Heart left ventricle (tissue), 16 donors: Measurements from ENCODE around the gene RXFP1. TPM values are rescaled to one million over a fixed set of nuclear protein-coding genes. Genes with fewer than 3 reads are reported as not detected.
"Not testable (repeated sequence)": the region's sequence is repeated elsewhere in the genome, so short reads cannot be mapped to it uniquely, and the experiment has no call there.

ENCODE experiments used
- ATAC-seq, 4 donors: fragments of 200-7000 bp; cut with Tn5 transposase; one replicate each; pipeline ENCODE4 v1.9.1; 2020 to 2022; ENCODE audit warnings: moderate library complexity in 4 of 4, mild to moderate bottlenecking in 3 of 4, moderate number of reproducible peaks in 1 of 4
- DNase-seq, 5 donors: peaks; one replicate each; pipeline ENCODE4 v3.0.0-alpha.2; 2020
- H3K27ac ChIP-seq, 12 donors: fragments of 200-600 bp; sonication (generic) in 4 of 12; one replicate each; pipeline versions ENCODE4 v1.5.0 to v1.8.0; 2016 to 2022; ENCODE audit warnings: mild to moderate bottlenecking in 2 of 12
- H3K27me3 ChIP-seq, 9 donors: fragments of 200-600 bp; sonication (generic) in 2 of 9; one replicate each; pipeline versions ENCODE4 v1.5.1 to v1.8.0; 2016 to 2022; ENCODE audit warnings: mild to moderate bottlenecking in 3 of 9
- H3K36me3 ChIP-seq, 9 donors: fragments of 200-600 bp; sonication (generic) in 2 of 9; one replicate each; pipeline versions ENCODE4 v1.5.0 to v1.8.0; 2018 to 2022; ENCODE audit warnings: mild to moderate bottlenecking in 2 of 9
- H3K4me1 ChIP-seq, 12 donors: fragments of 200-600 bp; sonication (generic) in 4 of 12; one replicate each; pipeline versions ENCODE4 v1.5.0 to v1.8.0; 2016 to 2022; ENCODE audit warnings: mild to moderate bottlenecking in 3 of 12
- H3K4me3 ChIP-seq, 12 donors: fragments of 200-600 bp; sonication (generic) in 4 of 12; one replicate each; pipeline versions ENCODE4 v1.5.0 to v1.8.0; 2017 to 2022; ENCODE audit warnings: mild to moderate bottlenecking in 9 of 12, moderate library complexity in 4 of 12
- H3K9me3 ChIP-seq, 12 donors: fragments of 200-600 bp; sonication (generic) in 4 of 12; one replicate each; pipeline versions ENCODE4 v1.5.0 to v1.8.0; 2016 to 2022; ENCODE audit warnings: mild to moderate bottlenecking in 1 of 12
- CTCF ChIP-seq, 12 donors: fragments of 200-600 bp; sonication (generic) in 4 of 12; IDR thresholded peaks; one replicate each; pipeline versions ENCODE4 v1.5.0 to v1.8.0; 2018 to 2022; ENCODE audit warnings: antibody characterized with exemption in 12 of 12, mild to moderate bottlenecking in 5 of 12
- POLR2A ChIP-seq, 2 donors: fragments of 450-650 bp; IDR thresholded peaks; one replicate each; pipeline ENCODE4 v1.6.1; 2017; ENCODE audit warnings: antibody characterized with exemption in 2 of 2, mild to moderate bottlenecking in 2 of 2, moderate library complexity in 2 of 2
- WGBS, 4 donors: extraction: QIAGEN DNeasy Blood & Tissue Kit in 2 of 4; methylation state at CpG; one replicate each; pipeline versions ENCODE4 v1.1.5 to v1.1.7; 2013 to 2018; 5-methylcytosine and 5-hydroxymethylcytosine counted together
- intact Hi-C, 10 donors: fragments of 100-400 bp; cut with DNase I; formaldehyde crosslinking; loops; one replicate each; pipeline versions ENCODE4 v1.11.1 to v1.14.2; 2022
- polyA plus RNA-seq, 2 donors: library from polyadenylated mRNA; stranded (reverse); fragments of 200-250 nt; gene quantifications; one replicate each; pipeline ENCODE4 v1.2.3, GENCODE V29; 2013
- total RNA-seq, 9 donors: library from RNA; depleted of rRNA in 2 of 9; stranded (reverse); fragments of >200 nt in 2 of 9; fragmentation: NEBNext Ultra II Directional in 3 of 9; extraction: Animal tissue kit (Norgen Biotek cat#: 25700) in 3 of 9; gene quantifications; one replicate each; pipeline versions ENCODE4 v1.1.0 to v1.2.4, GENCODE V29; 2016 to 2023
- donor health status: ischemic (EF 13 %, LVEDD 7.1; RV severe dilation, severe dysfunction).
- donor health status: healthy with polysubstance abuse.
- donor health status: DM: no; HTN: yes; CAD: no.
- donor health status: DM: no; HTN: no; CAD: no.
- donor health status: ischemic (EF 25% LVEDD 6.9; RV normal size, moderate dysfunction).
- donor health status: ischemic (EF 25% LVEDD 5.7; RV mildly dilated, moderate dysfunction).
- donor health status: healthy.
- donor health status: DM: yes; HTN: yes; CAD: no.
- donor health status: ischemic (EF 35%, LVEDD 5.7; RV mildly dilated, moderate dysfunction).
- donor health status: nonischemic (EF 11% LVEDD 7.7; RV severe dilation, severe dysfunction).
- donor health status: DM: yes; HTN: yes; CAD: no.
- donor health status: PGD.
- donor health status: ischemic (EF 29% LVEDD 5.4; RV normal size, mild dysfunction).
- donor health status: nonischemic (EF 23%, LVEDD 6.1; RV moderate dilation, normal function).

The RXFP1 gene
- total and polyA plus RNA-seq, 11 donors = not detected

DNA sequence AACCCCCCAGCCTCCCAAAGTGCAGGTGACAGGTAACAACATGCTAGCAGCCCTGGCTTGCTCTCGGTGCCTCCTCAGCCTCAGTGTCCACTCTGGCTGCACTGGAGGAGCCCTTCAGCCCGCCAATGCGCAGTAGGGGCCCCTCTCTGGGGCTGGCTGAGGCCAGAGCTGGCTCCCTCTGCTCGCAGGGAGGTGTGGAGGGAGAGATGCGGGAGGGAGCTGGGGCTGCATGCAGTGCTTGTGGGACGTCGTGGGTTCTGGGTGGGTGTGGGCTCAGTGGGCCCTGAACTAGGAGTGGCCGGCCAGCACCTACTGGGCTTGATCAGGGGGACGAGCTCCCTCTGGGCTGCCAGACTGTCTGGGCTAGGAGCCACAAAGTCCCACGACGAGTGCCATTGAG is 135.6 kb downstream of the RXFP1 start:
- Histone ChIP-seq H3K4me3 (no peak overlapping the region), H3K27me3 (no peaks in the 10 kb centered on the region), H3K4me1 (peaks cover 0 to 3% (median 0%) of the 10 kb centered on the region in 12 donors), H3K27ac (no peak overlapping the region), H3K9me3 (peaks cover 0 to 7% (median 0%) of the 10 kb centered on the region in 12 donors), H3K36me3 (no peaks in the 10 kb centered on the region)
- ATAC-seq = no peak
- no peak for DNase-seq
- no peak for TF ChIP-seq CTCF (IDR thresholded peaks at IDR 0.05)
- no peak for TF ChIP-seq POLR2A (IDR thresholded peaks at IDR 0.05)
- 87 to 100% (median 90%) methylated on average over 10 to 11 of the region's 11 CpGs for WGBS, 4 donors
- intact Hi-C loops = no loop called here

DNA sequence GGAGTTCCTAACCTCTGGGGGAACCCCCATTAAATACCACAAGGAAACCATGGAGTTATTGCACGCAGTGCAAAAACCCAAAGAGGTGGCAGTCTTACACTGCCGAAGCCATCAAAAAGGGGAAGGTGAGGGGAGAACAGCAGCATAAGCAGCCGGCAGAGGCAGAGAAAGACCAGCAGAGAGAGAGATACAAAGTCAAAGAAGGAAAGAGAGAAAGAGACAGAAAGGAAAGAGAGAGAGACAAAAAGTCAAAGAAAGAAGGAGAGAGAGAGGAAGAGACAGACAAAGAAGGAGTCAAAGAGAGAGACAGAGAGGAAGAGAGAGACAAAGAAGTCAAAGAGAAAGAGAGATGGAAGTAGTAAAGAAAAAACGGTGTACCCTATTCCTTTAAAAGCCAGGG is 141.6 kb downstream of the RXFP1 start:
- ATAC-seq, H3K27ac ChIP-seq, H3K4me1 ChIP-seq, H3K9me3 ChIP-seq, DNase-seq, H3K4me3 ChIP-seq, H3K27me3 ChIP-seq, intact Hi-C loops, H3K36me3 ChIP-seq: not testable (repeated sequence)
- WGBS, 4 donors = 61 to 69% (median 64%) methylated on average over 4 of the region's 4 CpGs

DNA sequence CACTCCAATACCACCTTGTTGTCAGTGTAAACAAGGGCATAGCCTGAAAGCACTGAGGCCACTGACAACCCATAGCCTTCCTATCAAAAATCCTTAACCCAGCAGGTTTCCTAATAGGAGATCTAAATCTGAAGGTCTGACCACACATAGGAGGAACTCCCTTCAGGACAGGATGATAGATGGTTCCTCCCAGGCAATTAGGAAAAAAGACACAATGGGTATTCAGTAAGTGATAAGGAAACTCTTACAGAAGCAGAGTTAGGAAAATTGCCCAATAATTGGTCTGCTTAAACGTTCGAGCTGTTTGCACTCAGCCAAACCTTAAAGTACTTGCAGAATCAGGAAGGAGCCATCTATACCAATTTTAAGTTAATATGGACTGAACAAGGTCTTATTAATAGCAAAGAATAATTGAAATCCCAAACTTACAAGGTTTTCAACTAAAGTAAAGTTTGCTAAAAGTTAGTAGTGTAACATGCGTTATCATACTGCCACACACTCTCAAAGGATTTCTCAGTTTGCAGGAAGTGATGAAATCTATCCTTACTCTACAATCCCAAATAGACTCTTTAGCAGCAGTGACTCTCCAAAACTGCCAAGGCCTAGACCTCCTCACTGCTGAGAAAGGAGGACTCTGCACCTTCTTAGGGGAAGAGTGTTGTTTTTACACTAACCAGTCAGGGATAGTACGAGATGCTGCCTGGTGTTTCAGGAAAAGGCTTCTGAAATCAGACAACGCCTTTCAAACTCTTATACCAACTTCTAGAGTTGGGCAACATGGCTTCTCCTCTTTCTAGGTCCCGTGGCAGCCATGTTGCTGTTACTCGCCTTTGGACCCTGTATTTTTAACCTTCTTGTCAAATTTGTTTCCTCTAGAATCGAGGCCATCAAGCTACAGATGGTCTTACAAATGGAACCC is 142.3 kb downstream of the RXFP1 start:
- H3K27me3 ChIP-seq, H3K9me3 ChIP-seq, H3K27ac ChIP-seq, DNase-seq, H3K4me3 ChIP-seq, H3K4me1 ChIP-seq, intact Hi-C loops, ATAC-seq, H3K36me3 ChIP-seq: not testable (repeated sequence)
- WGBS, 4 donors = 78 to 82% (median 79%) methylated on average over 8 of the region's 8 CpGs

DNA sequence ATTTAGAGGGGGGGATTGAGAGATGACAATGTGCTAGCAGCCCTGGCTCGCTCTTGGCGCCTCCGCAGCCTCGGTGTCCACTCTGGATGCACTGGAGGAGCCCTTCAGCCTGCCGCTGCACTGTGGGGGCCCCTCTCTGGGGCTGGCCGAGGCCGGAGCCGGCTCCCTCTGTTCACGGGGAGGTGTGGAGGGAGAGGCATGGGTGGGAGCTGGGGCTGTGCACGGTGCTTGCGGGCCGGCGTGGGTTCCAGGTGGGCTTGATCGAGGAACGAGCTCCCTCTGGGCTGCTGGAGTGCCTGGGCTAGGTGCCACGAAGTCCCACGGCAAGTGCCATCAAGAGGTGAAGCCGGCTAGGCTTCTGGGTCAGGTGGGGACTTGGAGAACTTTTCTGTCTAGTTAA is 143.1 kb downstream of the RXFP1 start:
- no peaks in the 10 kb centered on the region for H3K9me3 ChIP-seq
- TF ChIP-seq CTCF (IDR thresholded peaks at IDR 0.05) = no peak
- TF ChIP-seq POLR2A (IDR thresholded peaks at IDR 0.05) = no peak

DNA sequence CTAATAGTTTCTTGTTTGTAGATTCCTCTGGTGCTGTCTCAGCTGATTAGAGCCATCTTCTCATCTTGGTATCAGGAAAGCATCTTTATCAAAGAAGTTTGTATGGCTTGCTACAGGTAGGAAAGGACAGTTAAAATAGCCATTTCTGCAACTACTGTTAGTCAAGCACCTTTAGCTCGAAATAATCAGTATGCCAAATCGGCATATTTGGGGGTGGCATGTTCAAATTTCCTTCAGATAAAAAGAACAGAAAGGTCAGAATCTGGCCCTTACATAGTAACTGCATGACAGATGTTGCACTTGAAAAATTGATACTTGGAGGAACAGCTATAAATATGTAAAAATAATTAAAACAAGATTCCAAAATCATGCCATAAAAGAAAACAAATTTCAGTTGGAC is 145.2 kb downstream of the RXFP1 start:
- WGBS, 4 donors = 93 to 98% (median 96%) methylated on average over 2 of the region's 2 CpGs
- Histone ChIP-seq H3K27ac (no peak overlapping the region), H3K27me3 (no peaks in the 10 kb centered on the region), H3K4me3 (no peak overlapping the region), H3K4me1 (peaks cover 0 to 11% (median 9%) of the 10 kb centered on the region in 12 donors), H3K36me3 (peaks cover 0 to 5% (median 0%) of the 10 kb centered on the region in 9 donors), H3K9me3 (no peaks in the 10 kb centered on the region)
- TF ChIP-seq POLR2A (IDR thresholded peaks at IDR 0.05) = no peak
- no peak for TF ChIP-seq CTCF (IDR thresholded peaks at IDR 0.05)
- DNase-seq (no peak), ATAC-seq (no peak)
- intact Hi-C loops = no loop called here

More for the DNA sequence above, 143.1 kb downstream of the RXFP1 start:
- peaks cover 0 to 5% (median 0%) of the 10 kb centered on the region in 9 donors for H3K36me3 ChIP-seq
- intact Hi-C loops = no loop called here
- 93 to 99% (median 98%) methylated on average over 16 to 18 of the region's 18 CpGs for WGBS, 4 donors
- H3K4me3 ChIP-seq = no peak overlapping the region
- H3K27me3 ChIP-seq = no peaks in the 10 kb centered on the region
- no peak for DNase-seq
- H3K27ac ChIP-seq = no peak overlapping the region
- no peaks in the 10 kb centered on the region for H3K4me1 ChIP-seq
- no peak for ATAC-seq
